K562 (cell line): Measurements from ENCODE around the gene RGS14. TPM values are rescaled to one million over a fixed set of nuclear protein-coding genes. Genes with fewer than 3 reads are reported as not detected.

Experiments used
- DDX20 ChIP-seq: fragments of 450-650 bp; IDR thresholded peaks from 2 replicates; pipeline ENCODE4 v1.6.1; 2016; ENCODE audit warnings: missing genetic modification characterization, low read depth, mild to moderate bottlenecking, missing compliant biosample characterization, moderate library complexity
- HNRNPL ChIP-seq: fragments of 200-400 bp; formaldehyde crosslinking; IDR thresholded peaks from 2 replicates; pipeline ENCODE4 v1.6.1; 2017; ENCODE audit warnings: low read depth, mild to moderate bottlenecking, low read length
- NFIX ChIP-seq: fragments of 250-450 bp; sonication (Bioruptor Pico); IDR thresholded peaks from 2 replicates; pipeline ENCODE4 v1.4.0; 2020; ENCODE audit warnings: low read depth, mild to moderate bottlenecking, moderate library complexity
- POLR3G ChIP-seq: IDR thresholded peaks from 2 replicates; pipeline ENCODE4 v1.6.1; 2011; ENCODE audit not compliant: insufficient read length, insufficient replicate concordance; ENCODE audit errors: extremely low read depth
- RBM15 ChIP-seq: fragments of 200-400 bp; formaldehyde crosslinking; IDR thresholded peaks from 2 replicates; pipeline ENCODE4 v1.6.1; 2018; ENCODE audit warnings: mild to moderate bottlenecking, low read length, moderate library complexity; ENCODE audit not compliant: insufficient read depth
- SMAD4 ChIP-seq: fragments of 250-450 bp; sonication (Bioruptor Pico); conservative IDR thresholded peaks from 2 replicates; pipeline ENCODE4 v1.8.0; 2021; ENCODE audit warnings: inconsistent platforms, mild to moderate bottlenecking, moderate library complexity
- SMARCC2 ChIP-seq: fragments of 450-650 bp; IDR thresholded peaks from 2 replicates; pipeline ENCODE4 v1.6.1; 2017; ENCODE audit warnings: antibody characterized with exemption, moderate library complexity, mild to moderate bottlenecking, low read depth
- TSC22D4 ChIP-seq: fragments of 450-650 bp; IDR thresholded peaks from 2 replicates; pipeline ENCODE4 v1.6.1; 2016; ENCODE audit warnings: missing genetic modification characterization, missing biosample characterization, control low read depth
- ZNF12 ChIP-seq: sonication (generic); formaldehyde crosslinking; IDR thresholded peaks from 2 replicates; pipeline ENCODE4 v1.4.0; 2020; ENCODE audit warnings: mild to moderate bottlenecking, missing genetic modification reagents
- ZNF124 ChIP-seq: sonication (generic); formaldehyde crosslinking; IDR thresholded peaks from 2 replicates; pipeline ENCODE4 v1.8.1; 2022; ENCODE audit warnings: missing genetic modification reagents
- ZNF347 ChIP-seq: fragments of 450-650 bp; formaldehyde crosslinking; IDR thresholded peaks from 2 replicates; pipeline ENCODE4 v1.4.0; 2020; ENCODE audit warnings: low read depth, mild to moderate bottlenecking, moderate library complexity
- ZNF445 ChIP-seq: fragments of 250-450 bp; sonication (Bioruptor Pico); IDR thresholded peaks from 2 replicates; pipeline ENCODE4 v1.4.0; 2020; ENCODE audit warnings: low read depth, mild to moderate bottlenecking, moderate library complexity
- polyA plus RNA-seq, 8 experiments: library from polyadenylated mRNA; depleted of rRNA in 4 of 8; stranded (reverse) in 5 of 8; unstranded in 3 of 8; fragments of >200 nt; fragmentation: Nextera tagmentation in 2 of 8; fragmentation: Illumina TruSeq in 1 of 8; extraction: Ambion mirVana in 2 of 8; extraction: Trizol in 1 of 8; gene quantifications; 2 replicates each; pipeline versions ENCODE4 v1.2.1 to v1.2.3, GENCODE V29; 2011 to 2014; ENCODE audit warnings: inconsistent platforms in 1 of 8, missing spikeins in 1 of 8
- total RNA-seq, 7 experiments: library from RNA; depleted of rRNA in 6 of 7; stranded (reverse); fragments of >200 nt in 6 of 7; fragmentation: Illumina TruSeq in 2 of 7; extraction: Trizol in 2 of 7; gene quantifications; 2 replicates each; pipeline versions ENCODE4 v1.2.1 to v1.2.3, GENCODE V29; 2011 to 2021; ENCODE audit warnings: low replicate concordance in 1 of 7
- TF ChIP-seq, protein P1 (sequence below), 2 experiments: IDR thresholded peaks; 2 replicates each; pipeline ENCODE4 v1.6.1; 2011; ENCODE audit warnings: borderline replicate concordance in 1 of 2, control low read depth in 1 of 2, low read depth in 1 of 2, low read length in 1 of 2, mild to moderate bottlenecking in 1 of 2, mixed read lengths in 1 of 2, moderate library complexity in 1 of 2; ENCODE audit not compliant: insufficient read depth in 1 of 2, insufficient read length in 1 of 2, poor library complexity in 1 of 2, severe bottlenecking in 1 of 2; ENCODE audit errors: extremely low read depth in 1 of 2
- TF ChIP-seq, protein P2 (sequence below), 2 experiments: fragments of 200-800 bp in 1 of 2; sonication (Bioruptor generic) in 1 of 2; sonication (generic) in 1 of 2; formaldehyde crosslinking in 1 of 2; IDR thresholded peaks in 1 of 2; conservative IDR thresholded peaks in 1 of 2; 2 replicates each; pipeline versions ENCODE4 v1.5.0 to v1.6.1; 2016 to 2020; ENCODE audit warnings: missing compliant biosample characterization in 1 of 2, missing genetic modification characterization in 1 of 2, missing genetic modification reagents in 1 of 2
- TF ChIP-seq, protein P3 (sequence below): fragments of 450-650 bp; IDR thresholded peaks from 2 replicates; pipeline ENCODE4 v1.6.1; 2017; ENCODE audit warnings: antibody characterized with exemption
- TF ChIP-seq, protein P4 (sequence below), 2 experiments: fragments of 450-650 bp; IDR thresholded peaks; 2 replicates each; pipeline ENCODE4 v1.6.1; 2018; ENCODE audit warnings: mild to moderate bottlenecking in 2 of 2, low read depth in 1 of 2; ENCODE audit not compliant: partially characterized antibody in 2 of 2

RGS14 gene
- total and polyA plus RNA-seq, 9 of the 15 experiments (the other 6 are each of a cell fraction or from before 2014, with no cell fraction given) = 0.28 to 75.9 (median 34.5) TPM

DNA sequence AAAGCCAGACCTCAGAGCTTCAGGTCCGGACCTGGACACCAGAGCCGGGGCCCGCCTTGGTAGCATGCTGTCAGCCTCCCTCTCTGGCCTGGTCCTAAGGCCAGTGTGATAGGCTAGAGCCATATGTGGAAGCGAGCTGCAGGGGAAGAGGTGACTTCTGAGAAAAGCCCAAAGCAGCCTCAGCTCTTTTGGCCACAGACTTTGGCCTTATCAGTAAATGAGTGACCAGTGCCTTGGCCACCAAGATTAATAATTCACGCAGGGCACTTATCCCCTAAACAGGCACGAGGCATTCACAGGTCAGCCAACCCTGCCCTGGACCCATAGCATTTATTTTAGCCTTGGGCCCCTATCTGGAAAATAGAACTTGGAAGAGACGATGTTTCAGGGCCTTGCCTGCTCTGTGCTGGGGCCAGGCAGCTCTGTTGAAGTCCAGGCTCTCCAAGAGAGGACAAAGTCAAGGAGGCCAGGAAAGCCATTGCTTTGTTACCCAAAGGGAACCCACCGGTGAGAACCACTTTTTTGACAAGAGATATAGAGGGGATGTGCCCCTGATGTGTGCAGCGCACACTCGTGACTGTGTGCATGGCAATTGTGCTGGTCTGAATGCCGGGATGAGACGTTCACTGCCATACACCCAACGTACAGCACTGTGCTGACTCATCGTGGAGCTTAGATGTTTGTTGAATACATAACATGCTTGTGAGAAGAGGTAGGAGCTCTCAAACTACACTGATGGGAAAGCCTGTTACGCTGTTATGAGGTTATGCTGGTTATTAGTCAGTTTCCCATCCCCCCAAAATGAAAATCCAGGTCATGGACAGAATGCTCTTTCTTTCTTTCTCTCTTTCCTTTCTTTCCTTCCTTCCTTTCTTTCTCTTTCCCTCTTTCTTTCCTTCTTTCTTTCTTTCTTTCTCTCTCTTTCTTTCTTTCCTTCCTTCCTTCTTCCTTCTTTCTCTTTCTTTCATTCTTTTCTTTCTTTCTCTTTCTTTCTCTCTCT lies 21.5 kb downstream of the RGS14 start (continued):
- TF ChIP-seq, protein P1, sequence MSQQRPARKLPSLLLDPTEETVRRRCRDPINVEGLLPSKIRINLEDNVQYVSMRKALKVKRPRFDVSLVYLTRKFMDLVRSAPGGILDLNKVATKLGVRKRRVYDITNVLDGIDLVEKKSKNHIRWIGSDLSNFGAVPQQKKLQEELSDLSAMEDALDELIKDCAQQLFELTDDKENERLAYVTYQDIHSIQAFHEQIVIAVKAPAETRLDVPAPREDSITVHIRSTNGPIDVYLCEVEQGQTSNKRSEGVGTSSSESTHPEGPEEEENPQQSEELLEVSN (IDR thresholded peaks at IDR 0.05; ENCODE audit: borderline replicate concordance in 1 of 2, extremely low read depth in 1 of 2, insufficient read depth in 1 of 2, insufficient read length in 1 of 2, low read depth in 1 of 2, low read length in 1 of 2, poor library complexity in 1 of 2, severe bottlenecking in 1 of 2) = peak in 1 of 2 experiments; percentile 48
- TF ChIP-seq RBM15 (no peak), DDX20 (tag) (peak; percentile 61; the same call in 1 of the 2 replicates), ZNF12 (no peak), SMAD4 (peak; percentile 92), ZNF347 (CRISPR knock-in tag) (no peak), POLR3G (no peak), SMARCC2 (peak; percentile 58), HNRNPL (no peak), NFIX (CRISPR knock-in tag) (no peak), ZNF124 (no peak), TSC22D4 (tag) (no peak), ZNF445 (peak; percentile 81; the same call in 1 of the 2 replicates)
- TF ChIP-seq, protein P2, sequence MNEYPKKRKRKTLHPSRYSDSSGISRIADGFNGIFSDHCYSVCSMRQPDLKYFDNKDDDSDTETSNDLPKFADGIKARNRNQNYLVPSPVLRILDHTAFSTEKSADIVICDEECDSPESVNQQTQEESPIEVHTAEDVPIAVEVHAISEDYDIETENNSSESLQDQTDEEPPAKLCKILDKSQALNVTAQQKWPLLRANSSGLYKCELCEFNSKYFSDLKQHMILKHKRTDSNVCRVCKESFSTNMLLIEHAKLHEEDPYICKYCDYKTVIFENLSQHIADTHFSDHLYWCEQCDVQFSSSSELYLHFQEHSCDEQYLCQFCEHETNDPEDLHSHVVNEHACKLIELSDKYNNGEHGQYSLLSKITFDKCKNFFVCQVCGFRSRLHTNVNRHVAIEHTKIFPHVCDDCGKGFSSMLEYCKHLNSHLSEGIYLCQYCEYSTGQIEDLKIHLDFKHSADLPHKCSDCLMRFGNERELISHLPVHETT (CRISPR knock-in tag; conservative IDR thresholded peaks at IDR 0.05 in 1 of 2, IDR thresholded peaks at IDR 0.05 in 1 of 2) = peak in 1 of 2 experiments; percentile 87; a peak in 2 of 4 replicates
- TF ChIP-seq, protein P3, sequence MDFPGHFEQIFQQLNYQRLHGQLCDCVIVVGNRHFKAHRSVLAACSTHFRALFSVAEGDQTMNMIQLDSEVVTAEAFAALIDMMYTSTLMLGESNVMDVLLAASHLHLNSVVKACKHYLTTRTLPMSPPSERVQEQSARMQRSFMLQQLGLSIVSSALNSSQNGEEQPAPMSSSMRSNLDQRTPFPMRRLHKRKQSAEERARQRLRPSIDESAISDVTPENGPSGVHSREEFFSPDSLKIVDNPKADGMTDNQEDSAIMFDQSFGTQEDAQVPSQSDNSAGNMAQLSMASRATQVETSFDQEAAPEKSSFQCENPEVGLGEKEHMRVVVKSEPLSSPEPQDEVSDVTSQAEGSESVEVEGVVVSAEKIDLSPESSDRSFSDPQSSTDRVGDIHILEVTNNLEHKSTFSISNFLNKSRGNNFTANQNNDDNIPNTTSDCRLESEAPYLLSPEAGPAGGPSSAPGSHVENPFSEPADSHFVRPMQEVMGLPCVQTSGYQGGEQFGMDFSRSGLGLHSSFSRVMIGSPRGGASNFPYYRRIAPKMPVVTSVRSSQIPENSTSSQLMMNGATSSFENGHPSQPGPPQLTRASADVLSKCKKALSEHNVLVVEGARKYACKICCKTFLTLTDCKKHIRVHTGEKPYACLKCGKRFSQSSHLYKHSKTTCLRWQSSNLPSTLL = peak; percentile 67
- TF ChIP-seq, protein P4, sequence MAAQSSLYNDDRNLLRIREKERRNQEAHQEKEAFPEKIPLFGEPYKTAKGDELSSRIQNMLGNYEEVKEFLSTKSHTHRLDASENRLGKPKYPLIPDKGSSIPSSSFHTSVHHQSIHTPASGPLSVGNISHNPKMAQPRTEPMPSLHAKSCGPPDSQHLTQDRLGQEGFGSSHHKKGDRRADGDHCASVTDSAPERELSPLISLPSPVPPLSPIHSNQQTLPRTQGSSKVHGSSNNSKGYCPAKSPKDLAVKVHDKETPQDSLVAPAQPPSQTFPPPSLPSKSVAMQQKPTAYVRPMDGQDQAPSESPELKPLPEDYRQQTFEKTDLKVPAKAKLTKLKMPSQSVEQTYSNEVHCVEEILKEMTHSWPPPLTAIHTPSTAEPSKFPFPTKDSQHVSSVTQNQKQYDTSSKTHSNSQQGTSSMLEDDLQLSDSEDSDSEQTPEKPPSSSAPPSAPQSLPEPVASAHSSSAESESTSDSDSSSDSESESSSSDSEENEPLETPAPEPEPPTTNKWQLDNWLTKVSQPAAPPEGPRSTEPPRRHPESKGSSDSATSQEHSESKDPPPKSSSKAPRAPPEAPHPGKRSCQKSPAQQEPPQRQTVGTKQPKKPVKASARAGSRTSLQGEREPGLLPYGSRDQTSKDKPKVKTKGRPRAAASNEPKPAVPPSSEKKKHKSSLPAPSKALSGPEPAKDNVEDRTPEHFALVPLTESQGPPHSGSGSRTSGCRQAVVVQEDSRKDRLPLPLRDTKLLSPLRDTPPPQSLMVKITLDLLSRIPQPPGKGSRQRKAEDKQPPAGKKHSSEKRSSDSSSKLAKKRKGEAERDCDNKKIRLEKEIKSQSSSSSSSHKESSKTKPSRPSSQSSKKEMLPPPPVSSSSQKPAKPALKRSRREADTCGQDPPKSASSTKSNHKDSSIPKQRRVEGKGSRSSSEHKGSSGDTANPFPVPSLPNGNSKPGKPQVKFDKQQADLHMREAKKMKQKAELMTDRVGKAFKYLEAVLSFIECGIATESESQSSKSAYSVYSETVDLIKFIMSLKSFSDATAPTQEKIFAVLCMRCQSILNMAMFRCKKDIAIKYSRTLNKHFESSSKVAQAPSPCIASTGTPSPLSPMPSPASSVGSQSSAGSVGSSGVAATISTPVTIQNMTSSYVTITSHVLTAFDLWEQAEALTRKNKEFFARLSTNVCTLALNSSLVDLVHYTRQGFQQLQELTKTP (IDR thresholded peaks at IDR 0.05; ENCODE audit: low read depth in 1 of 2, partially characterized antibody in 2 of 2) = peak; percentile 44 to 66
